NCI-H1694 (cell line): ENCODE results near the gene TBC1D4.
A peak's percentile ranks its signal among the peaks of the same experiment; 100 is the strongest.
"Not testable (repeated sequence)": the region's sequence is repeated elsewhere in the genome, so short reads cannot be mapped to it uniquely, and the experiment has no call there.

Source experiments
- DNase-seq: peaks from one replicate; lab custom pipeline; 2025; lab: John Stamatoyannopoulos, UW

TBC1D4 gene

GRCh38 chr13:75273695-75274094, 208.3 kb downstream of the TBC1D4 start:
- DNase-seq, result not testable (repeated sequence)

GRCh38 chr13:75271846-75272245, 210.1 kb downstream of the TBC1D4 start:
- DNase-seq, result no peak

GRCh38 chr13:75268481-75268880, 213.5 kb downstream of the TBC1D4 start:
- not testable (repeated sequence) for DNase-seq

- DNase-seq, result no peak
Observed at GRCh38 chr13:75264611-75265010, 217.4 kb downstream of the TBC1D4 start.

- no peak for DNase-seq
Observed at GRCh38 chr13:75263741-75264407, 218.1 kb downstream of the TBC1D4 start.

GRCh38 chr13:75258159-75258782, 223.7 kb downstream of the TBC1D4 start:
- DNase-seq, result peak; percentile 69

DNA sequence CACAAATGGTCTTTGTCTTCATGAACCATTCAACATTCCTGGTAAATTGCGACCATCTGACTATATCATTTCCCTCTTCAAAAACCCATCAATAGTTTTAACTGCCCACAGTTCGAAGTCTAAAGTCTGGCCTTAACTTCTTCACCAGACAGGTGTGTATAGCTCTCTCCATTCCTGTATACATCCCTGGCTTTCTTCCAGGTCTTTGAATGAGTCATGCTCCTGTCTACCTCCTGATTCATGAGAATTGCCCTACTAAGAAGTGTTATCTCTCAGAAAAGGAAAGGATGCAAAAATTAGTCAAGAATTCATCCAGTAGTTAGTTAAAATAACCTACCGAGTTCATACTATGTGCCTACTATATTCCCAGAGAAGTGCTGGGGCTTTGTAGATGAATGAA, 225.0 kb downstream of the TBC1D4 start:
- no peak for DNase-seq

GRCh38 chr13:75255653-75256052, 226.3 kb downstream of the TBC1D4 start:
- no peak for DNase-seq

DNA sequence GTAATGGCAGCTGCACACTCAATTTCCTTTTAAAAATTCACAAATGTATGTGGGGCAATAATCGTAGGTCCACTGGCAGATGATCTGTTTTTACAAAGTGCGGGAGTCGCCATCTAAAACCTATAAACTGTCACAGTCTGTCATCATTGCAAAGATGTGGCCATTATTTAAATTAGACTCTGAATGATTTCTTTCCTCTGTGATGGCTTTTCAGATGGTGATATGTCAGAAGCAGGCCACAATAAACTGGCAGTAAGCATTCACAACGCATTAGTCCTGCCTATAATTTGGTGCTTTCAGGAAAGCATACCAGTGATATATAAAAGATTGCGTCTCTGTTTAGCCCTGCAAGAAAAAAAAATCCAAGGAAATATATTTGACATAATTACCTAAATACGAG, 226.8 kb downstream of the TBC1D4 start:
- no peak for DNase-seq

- no peak for DNase-seq
Observed at GRCh38 chr13:75251188-75251587, 230.8 kb downstream of the TBC1D4 start.

DNA sequence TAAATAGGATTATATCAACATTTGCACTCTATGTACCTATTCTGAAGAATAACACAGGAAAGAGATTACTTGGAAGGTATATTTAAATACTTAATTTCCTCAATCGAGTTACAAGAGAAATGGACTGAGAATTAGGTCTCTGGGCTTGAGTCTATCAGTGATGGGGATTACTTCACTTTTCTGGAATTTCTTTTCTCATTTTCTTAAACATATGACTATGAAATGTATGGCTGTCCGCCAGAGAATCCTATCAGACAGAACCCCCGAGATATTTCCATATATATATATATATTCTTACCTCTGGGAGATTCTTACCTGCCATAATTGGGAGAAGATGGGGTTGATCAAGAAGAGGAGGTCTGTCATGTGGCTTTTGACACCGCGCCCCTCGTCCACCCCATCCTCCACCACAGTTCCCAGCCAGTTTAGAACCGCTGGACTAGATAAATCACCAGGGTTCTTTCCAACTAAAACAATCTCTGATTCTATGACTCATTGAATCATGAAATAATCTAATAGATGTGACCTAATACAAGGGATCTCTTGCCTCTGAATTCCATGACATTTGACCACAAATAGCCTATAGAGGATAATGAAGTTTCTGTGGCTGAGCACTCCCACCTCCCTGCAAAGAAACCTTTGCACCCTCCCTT, 231.3 kb downstream of the TBC1D4 start:
- DNase-seq, result no peak

DNA sequence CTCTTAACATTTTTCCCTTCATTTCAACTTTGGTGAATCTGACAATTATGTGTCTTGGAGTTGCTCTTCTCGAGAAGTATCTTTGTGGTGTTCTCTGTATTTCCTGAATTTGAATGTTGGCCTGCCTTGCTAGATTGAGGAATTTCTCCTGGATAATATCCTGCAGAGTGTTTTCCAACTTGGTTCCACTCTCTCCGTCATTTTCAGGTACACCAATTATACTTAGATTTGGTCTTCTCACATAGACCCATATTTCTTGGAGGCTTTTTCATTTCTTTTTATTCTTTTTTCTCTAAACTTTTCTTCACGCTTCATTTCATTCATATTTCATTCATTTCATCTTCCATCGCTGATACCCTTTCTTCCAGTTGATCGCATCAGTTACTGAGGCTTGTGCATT, 236.4 kb downstream of the TBC1D4 start:
- DNase-seq, result not testable (repeated sequence)

DNA sequence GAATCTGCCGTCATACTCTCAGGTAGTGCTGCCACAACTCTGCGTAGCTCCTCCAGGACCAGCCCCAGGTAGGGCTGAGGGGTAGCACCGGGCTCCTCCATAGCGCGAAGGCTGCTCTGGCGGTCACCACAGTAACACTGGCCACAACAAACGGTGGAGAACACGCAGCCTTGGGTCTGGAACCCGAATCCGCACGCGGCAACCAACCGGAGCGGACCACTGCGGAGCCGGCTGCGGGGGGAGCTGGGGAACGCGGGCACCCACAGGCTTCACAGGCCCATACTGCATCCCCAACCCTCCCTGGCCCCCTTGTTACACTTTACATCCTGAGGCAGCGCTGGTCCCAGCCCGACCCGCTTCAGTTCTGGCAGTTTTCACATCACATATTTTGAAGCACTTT, 241.7 kb downstream of the TBC1D4 start:
- not testable (repeated sequence) for DNase-seq

DNA sequence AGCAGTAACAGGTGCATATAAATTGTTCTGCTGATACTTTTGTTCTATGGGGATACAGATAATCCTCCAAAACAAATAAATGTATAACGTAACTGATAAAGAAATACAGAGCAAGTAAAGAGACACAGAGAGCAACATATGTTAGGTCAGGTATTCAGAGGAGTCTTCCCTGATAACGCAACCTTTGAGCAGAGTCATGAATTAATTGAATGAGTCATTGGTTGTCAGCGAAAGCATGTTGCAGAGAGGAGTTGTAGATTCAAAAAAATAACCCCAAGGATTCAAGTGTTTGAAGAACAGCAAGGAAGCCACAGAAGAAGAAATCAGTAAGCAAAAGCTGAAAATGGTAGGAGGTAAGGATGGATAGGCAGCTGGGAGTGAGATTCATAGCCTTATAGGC, 245.2 kb downstream of the TBC1D4 start:
- DNase-seq, result no peak
